Nephron progenitor cell (in vitro differentiated cells): Measurements from ENCODE around the gene C10orf143.

ENCODE experiments used
- DNase-seq: peaks from one replicate; pipeline ENCODE4 v3.0.0; 2021
- H3K27ac Mint-ChIP-seq: 2 replicates; pipeline ENCODE4 v1.8.0; 2021; ENCODE audit warnings: mild to moderate bottlenecking, moderate library complexity, mixed read lengths
- H3K27me3 Mint-ChIP-seq: 2 replicates; pipeline ENCODE4 v1.8.0; 2021; ENCODE audit warnings: mild to moderate bottlenecking, low read depth, mixed read lengths; ENCODE audit not compliant: poor library complexity
- H3K36me3 Mint-ChIP-seq: 2 replicates; pipeline ENCODE4 v1.8.0; 2021; ENCODE audit warnings: low read depth, mixed read lengths
- H3K4me1 Mint-ChIP-seq: 2 replicates; pipeline ENCODE4 v1.8.0; 2021; ENCODE audit warnings: mixed read lengths
- H3K4me3 Mint-ChIP-seq: 2 replicates; pipeline ENCODE4 v1.8.0; 2021; ENCODE audit warnings: mild to moderate bottlenecking, moderate library complexity, mixed read lengths
- H3K9me3 Mint-ChIP-seq: 2 replicates; pipeline ENCODE4 v1.8.0; 2021; ENCODE audit warnings: mild to moderate bottlenecking, moderate library complexity, mixed read lengths
- TF ChIP-seq, protein P1 (sequence below): fragments of 200-600 bp; sonication (generic); IDR thresholded peaks from 2 replicates; pipeline ENCODE4 v1.5.0; 2021; ENCODE audit warnings: antibody characterized with exemption

The C10orf143 gene

GRCh38 chr10:130023454-130024230 is 87.0 kb downstream of the C10orf143 start:
- H3K27ac Mint-ChIP-seq, result no peak overlapping the region
- TF ChIP-seq, protein P1, sequence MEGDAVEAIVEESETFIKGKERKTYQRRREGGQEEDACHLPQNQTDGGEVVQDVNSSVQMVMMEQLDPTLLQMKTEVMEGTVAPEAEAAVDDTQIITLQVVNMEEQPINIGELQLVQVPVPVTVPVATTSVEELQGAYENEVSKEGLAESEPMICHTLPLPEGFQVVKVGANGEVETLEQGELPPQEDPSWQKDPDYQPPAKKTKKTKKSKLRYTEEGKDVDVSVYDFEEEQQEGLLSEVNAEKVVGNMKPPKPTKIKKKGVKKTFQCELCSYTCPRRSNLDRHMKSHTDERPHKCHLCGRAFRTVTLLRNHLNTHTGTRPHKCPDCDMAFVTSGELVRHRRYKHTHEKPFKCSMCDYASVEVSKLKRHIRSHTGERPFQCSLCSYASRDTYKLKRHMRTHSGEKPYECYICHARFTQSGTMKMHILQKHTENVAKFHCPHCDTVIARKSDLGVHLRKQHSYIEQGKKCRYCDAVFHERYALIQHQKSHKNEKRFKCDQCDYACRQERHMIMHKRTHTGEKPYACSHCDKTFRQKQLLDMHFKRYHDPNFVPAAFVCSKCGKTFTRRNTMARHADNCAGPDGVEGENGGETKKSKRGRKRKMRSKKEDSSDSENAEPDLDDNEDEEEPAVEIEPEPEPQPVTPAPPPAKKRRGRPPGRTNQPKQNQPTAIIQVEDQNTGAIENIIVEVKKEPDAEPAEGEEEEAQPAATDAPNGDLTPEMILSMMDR, result no peak
- peaks cover 6% of the 10 kb centered on the region for H3K4me1 Mint-ChIP-seq
- H3K4me3 Mint-ChIP-seq, result no peak overlapping the region
- H3K9me3 Mint-ChIP-seq, result no peaks in the 10 kb centered on the region
- H3K27me3 Mint-ChIP-seq, result peaks cover 16% of the 10 kb centered on the region
- no peaks in the 10 kb centered on the region for H3K36me3 Mint-ChIP-seq
- DNase-seq, result no peak

GRCh38 chr10:130022511-130023299 is 87.9 kb downstream of the C10orf143 start:
- Mint-ChIP-seq H3K4me3 (no peak overlapping the region), H3K27me3 (peaks cover 16% of the 10 kb centered on the region), H3K36me3 (no peaks in the 10 kb centered on the region), H3K27ac (peak overlapping the region; percentile 51), H3K4me1 (peaks cover 6% of the 10 kb centered on the region), H3K9me3 (no peaks in the 10 kb centered on the region)
- TF ChIP-seq, protein P1, result no peak
- DNase-seq, result no peak

DNA sequence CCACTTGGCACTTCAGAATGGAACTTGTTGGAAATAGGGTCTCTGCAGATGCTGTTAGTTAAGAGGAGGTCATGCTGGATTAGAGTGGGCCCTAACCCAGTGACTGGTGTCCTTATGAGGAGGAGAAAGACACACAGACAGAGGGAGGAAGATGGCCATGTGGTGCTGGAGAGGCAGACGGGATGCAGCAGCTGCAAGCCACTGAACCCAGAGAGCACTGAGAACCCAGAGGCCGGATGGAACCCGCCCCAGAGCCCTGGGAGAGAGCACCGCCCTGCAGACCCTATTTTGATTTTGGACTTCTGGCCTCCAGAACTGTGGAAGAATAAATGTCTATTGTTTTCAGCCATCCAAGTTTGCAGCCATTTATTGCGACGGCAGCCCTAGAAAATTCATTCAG is 88.5 kb downstream of the C10orf143 start:
- H3K9me3 Mint-ChIP-seq, result no peaks in the 10 kb centered on the region
- DNase-seq, result no peak
- H3K4me3 Mint-ChIP-seq, result no peak overlapping the region
- H3K27ac Mint-ChIP-seq, result no peak overlapping the region
- H3K27me3 Mint-ChIP-seq, result peaks cover 16% of the 10 kb centered on the region
- TF ChIP-seq, protein P1, result no peak
- H3K36me3 Mint-ChIP-seq, result no peaks in the 10 kb centered on the region
- peaks cover 6% of the 10 kb centered on the region for H3K4me1 Mint-ChIP-seq

DNA sequence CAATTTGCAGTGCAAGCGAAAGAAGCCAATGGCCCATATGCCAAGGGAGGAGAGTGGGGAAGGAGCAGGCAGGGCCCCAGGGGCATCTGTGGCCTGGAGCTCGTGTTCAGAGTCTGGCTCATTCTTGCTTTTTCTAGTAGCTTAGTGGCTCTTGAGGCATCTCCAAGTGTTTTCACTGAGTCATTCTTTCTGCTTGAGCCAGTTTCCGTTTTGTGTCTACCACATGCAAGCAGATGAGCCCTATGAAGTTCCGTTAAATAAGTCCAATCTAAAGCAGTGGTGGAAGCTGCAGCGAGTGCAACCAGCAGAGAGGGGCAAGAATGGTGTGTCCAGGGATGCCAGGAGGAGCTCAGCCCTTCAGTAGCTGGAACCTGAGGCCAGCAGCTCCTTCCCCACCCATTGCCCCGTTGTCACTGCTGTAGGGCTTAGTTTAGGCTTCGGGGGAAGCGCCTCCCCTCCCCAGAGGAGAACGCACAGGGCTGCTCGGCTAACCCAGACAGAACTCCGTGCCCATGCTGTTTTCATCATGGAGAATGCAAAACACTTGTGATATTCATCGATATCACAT is 89.2 kb downstream of the C10orf143 start:
- H3K9me3 Mint-ChIP-seq, result no peaks in the 10 kb centered on the region
- DNase-seq, result no peak
- TF ChIP-seq, protein P1, result no peak
- H3K4me1 Mint-ChIP-seq, result peaks cover 6% of the 10 kb centered on the region
- H3K4me3 Mint-ChIP-seq, result no peak overlapping the region
- H3K27ac Mint-ChIP-seq, result no peak overlapping the region
- H3K36me3 Mint-ChIP-seq, result no peaks in the 10 kb centered on the region
- H3K27me3 Mint-ChIP-seq, result peaks cover 16% of the 10 kb centered on the region

- Mint-ChIP-seq H3K36me3 (no peaks in the 10 kb centered on the region), H3K4me1 (peaks cover 6% of the 10 kb centered on the region), H3K27ac (peak overlapping the region; percentile 33), H3K4me3 (peak overlapping the region; percentile 14), H3K9me3 (no peaks in the 10 kb centered on the region), H3K27me3 (peaks cover 12% of the 10 kb centered on the region)
- TF ChIP-seq, protein P1, result no peak
- no peak for DNase-seq
Observed at GRCh38 chr10:130020651-130021382, 89.8 kb downstream of the C10orf143 start.
